ENCODE measurements around the gene AKR1C8. TPM values are rescaled to one million over a fixed set of nuclear protein-coding genes. Genes with fewer than 3 reads are reported as not detected.
"Not testable (repeated sequence)": the region's sequence is repeated elsewhere in the genome, so short reads cannot be mapped to it uniquely, and the experiment has no call there.

AKR1C8 gene
- not detected for polyA plus RNA-seq (2013, experiment 1 of 2)
- not detected for polyA plus RNA-seq (2013, experiment 2 of 2)

DNA sequence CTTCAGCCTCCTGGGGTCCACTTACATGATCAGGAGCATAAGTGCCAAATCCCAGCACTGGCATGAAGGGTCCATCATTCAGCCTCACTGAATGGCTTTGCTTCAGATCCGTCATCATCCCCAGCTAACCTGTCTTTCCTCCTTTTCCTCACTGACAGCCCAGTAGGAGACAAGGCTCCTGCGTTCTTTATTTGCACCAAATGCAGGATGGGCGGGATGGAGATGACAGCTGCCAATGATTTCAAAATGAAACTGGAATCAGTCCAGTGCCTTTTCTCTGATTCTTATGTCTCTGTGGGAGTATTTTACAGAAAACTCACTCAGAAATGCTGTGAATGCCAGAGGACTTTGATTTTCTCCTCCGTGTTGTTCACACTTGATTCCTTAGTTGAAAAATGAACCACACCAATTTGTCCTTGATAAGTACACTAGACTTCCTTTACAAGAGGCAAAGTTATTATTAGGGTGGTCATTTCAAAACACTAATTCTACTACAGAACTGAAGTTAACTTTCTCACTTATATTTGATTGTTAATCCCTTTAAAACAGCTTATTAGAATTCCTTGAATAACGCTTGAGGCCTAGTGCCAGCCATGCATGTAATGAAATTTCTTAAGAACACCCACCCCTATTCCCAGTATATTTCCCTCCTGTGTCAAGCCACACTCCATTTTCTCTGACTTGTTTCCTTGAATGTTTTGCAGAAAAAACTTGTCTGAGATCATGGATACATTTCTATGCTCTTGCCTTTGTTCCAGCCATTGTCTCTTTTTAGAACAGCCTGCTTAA is at the start of gene AKR1C8:
AKR1C8 (minus strand) TSS at position 164 of the 789 bp plus-strand sequence; CDS start at position 118, 46 bp downstream.
- Histone ChIP-seq H3K56ac (ENCODE audit: low read length) (no peak within 1 kb of the TSS), H3K27ac (ENCODE audit: low read depth, low read length) (no peak within 1 kb of the TSS), H3K23ac (ENCODE audit: low read length) (no peak within 1 kb of the TSS), H3K9ac (ENCODE audit: low read length) (no peak within 1 kb of the TSS), H3K79me2 (ENCODE audit: control insufficient read depth, insufficient read depth, low read length) (no peaks in the 10 kb centered on the region), H2BK5ac (ENCODE audit: low read length) (peak within 1 kb of the TSS; percentile 51), H3K4me3 (ENCODE audit: low read length) (no peak within 1 kb of the TSS), H3K27me3 (ENCODE audit: insufficient read depth, low read length, poor library complexity) (no peaks in the 10 kb centered on the region), H3K4me2 (ENCODE audit: low read length) (no peak within 1 kb of the TSS), H3K4ac (ENCODE audit: low read depth, low read length) (no peak within 1 kb of the TSS), H4K5ac (ENCODE audit: low read length) (no peak within 1 kb of the TSS), H2BK120ac (ENCODE audit: low read depth, low read length) (peak within 1 kb of the TSS; percentile 47), H2BK15ac (replicated peaks; ENCODE audit: low read depth) (no peak within 1 kb of the TSS), H3K18ac (ENCODE audit: low read length) (no peak within 1 kb of the TSS), H3K79me1 (ENCODE audit: low read length) (no peaks in the 10 kb centered on the region), H2AK5ac (ENCODE audit: low read length) (no peak within 1 kb of the TSS), H3K4me1 (ENCODE audit: control insufficient read depth, low read depth, low read length) (peaks cover 2% of the 10 kb centered on the region), H4K8ac (ENCODE audit: low read depth, low read length) (no peak within 1 kb of the TSS), H3K36me3 (ENCODE audit: control insufficient read depth, insufficient read depth, low read length) (no peaks in the 10 kb centered on the region)
- WGBS (ENCODE audit: extremely low coverage, insufficient coverage, low lambda C conversion rate) = no CpG with 5 or more reads among the region's 5 CpGs
- DNase-seq = no peak

DNA sequence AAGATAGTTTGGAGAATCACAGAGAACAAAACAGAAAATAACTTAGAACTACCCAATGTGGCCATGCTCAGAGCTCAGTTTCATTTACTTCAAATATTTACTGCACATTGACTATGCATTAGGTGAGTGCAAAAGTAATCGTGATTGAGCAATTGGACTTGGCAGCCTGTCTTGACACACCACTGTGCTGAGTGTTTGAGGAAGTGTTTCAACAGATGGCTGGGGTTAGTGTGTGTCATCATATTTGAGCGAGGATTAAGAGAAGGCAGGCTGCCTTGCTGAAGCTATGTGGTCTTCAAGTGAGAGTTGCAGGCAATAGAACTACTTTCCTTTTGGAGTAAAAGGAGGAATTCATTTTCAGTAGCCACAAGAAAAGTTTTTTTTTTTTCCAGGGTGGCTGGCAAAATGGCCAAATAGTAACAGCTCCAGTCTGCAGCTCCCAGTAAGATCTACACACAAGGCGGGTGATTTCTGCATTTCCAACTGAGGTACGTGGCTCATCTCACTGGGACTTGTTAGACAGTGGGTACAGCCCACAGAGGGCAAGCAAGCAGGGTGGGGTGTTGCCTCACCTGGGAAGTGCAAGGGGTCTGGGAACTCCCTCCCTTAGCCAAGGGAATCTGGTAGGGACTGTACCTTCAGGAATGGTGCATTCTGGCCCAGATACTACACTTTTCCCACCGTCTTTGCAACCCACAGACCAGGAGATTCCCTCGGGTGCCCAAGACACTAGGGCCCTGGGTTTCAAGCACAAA is 49.3 kb upstream of the AKR1C8 start:
- Histone ChIP-seq H3K9ac (ENCODE audit: low read length) (no peak overlapping the region), H3K27me3 (ENCODE audit: insufficient read depth, low read length, poor library complexity) (no peaks in the 10 kb centered on the region), H2BK5ac (ENCODE audit: low read length) (no peak overlapping the region), H3K4me3 (ENCODE audit: low read length) (no peak overlapping the region), H2BK15ac (replicated peaks; ENCODE audit: low read depth) (no peak overlapping the region), H3K79me2 (ENCODE audit: control insufficient read depth, insufficient read depth, low read length) (no peaks in the 10 kb centered on the region), H4K8ac (ENCODE audit: low read depth, low read length) (no peak overlapping the region), H3K23ac (ENCODE audit: low read length) (no peak overlapping the region), H2BK120ac (ENCODE audit: low read depth, low read length) (no peak overlapping the region), H2AK5ac (ENCODE audit: low read length) (no peak overlapping the region), H3K27ac (ENCODE audit: low read depth, low read length) (no peak overlapping the region), H3K4me2 (ENCODE audit: low read length) (no peak overlapping the region), H3K56ac (ENCODE audit: low read length) (no peak overlapping the region), H3K4me1 (ENCODE audit: control insufficient read depth, low read depth, low read length) (no peaks in the 10 kb centered on the region), H3K79me1 (ENCODE audit: low read length) (no peaks in the 10 kb centered on the region), H3K36me3 (ENCODE audit: control insufficient read depth, insufficient read depth, low read length) (no peaks in the 10 kb centered on the region), H3K4ac (ENCODE audit: low read depth, low read length) (no peak overlapping the region), H3K18ac (ENCODE audit: low read length) (no peak overlapping the region), H4K5ac (ENCODE audit: low read length) (no peak overlapping the region)
- no CpG with 5 or more reads among the region's 6 CpGs for WGBS (ENCODE audit: extremely low coverage, insufficient coverage, low lambda C conversion rate)
- DNase-seq = no peak

DNA sequence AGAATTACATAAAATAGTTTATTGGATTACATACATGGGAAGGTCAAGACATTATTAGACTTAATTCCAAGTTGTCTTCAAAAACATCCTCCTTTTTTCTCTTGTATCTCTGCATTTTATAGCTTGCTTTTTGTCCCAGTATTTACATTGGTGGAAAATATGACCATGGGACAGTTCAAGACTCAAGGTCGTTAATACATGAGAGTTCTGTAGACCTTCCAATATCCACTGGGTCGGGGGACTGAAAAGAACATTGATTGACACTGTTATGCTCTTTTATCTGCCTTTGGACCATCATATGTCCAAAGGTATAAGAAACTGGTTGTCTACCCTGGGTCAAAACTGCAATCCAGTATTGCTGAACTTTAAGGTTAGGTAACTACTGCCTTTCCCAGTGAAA is 48.4 kb upstream of the AKR1C8 start:
- no peaks in the 10 kb centered on the region for H3K4me1 ChIP-seq (ENCODE audit: control insufficient read depth, low read depth, low read length)
- no peak for DNase-seq
- no peak overlapping the region for H3K56ac ChIP-seq (ENCODE audit: low read length)
- H2BK15ac ChIP-seq (replicated peaks; ENCODE audit: low read depth) = no peak overlapping the region
- H3K23ac ChIP-seq (ENCODE audit: low read length) = no peak overlapping the region
- H2AK5ac ChIP-seq (ENCODE audit: low read length) = no peak overlapping the region
- no peak overlapping the region for H3K18ac ChIP-seq (ENCODE audit: low read length)
- H2BK120ac ChIP-seq (ENCODE audit: low read depth, low read length) = no peak overlapping the region
- H3K4ac ChIP-seq (ENCODE audit: low read depth, low read length) = no peak overlapping the region
- no peaks in the 10 kb centered on the region for H3K79me2 ChIP-seq (ENCODE audit: control insufficient read depth, insufficient read depth, low read length)
- WGBS (ENCODE audit: extremely low coverage, insufficient coverage, low lambda C conversion rate) = no CpG with 5 or more reads among the region's 2 CpGs
- H3K27ac ChIP-seq (ENCODE audit: low read depth, low read length) = no peak overlapping the region
- H4K5ac ChIP-seq (ENCODE audit: low read length) = no peak overlapping the region
- H3K79me1 ChIP-seq (ENCODE audit: low read length) = no peaks in the 10 kb centered on the region
- H3K4me2 ChIP-seq (ENCODE audit: low read length) = no peak overlapping the region
- no peak overlapping the region for H4K8ac ChIP-seq (ENCODE audit: low read depth, low read length)
- H3K4me3 ChIP-seq (ENCODE audit: low read length) = no peak overlapping the region
- no peak overlapping the region for H3K9ac ChIP-seq (ENCODE audit: low read length)
- H2BK5ac ChIP-seq (ENCODE audit: low read length) = no peak overlapping the region
- no peaks in the 10 kb centered on the region for H3K27me3 ChIP-seq (ENCODE audit: insufficient read depth, low read length, poor library complexity)
- H3K36me3 ChIP-seq (ENCODE audit: control insufficient read depth, insufficient read depth, low read length) = no peaks in the 10 kb centered on the region

DNA sequence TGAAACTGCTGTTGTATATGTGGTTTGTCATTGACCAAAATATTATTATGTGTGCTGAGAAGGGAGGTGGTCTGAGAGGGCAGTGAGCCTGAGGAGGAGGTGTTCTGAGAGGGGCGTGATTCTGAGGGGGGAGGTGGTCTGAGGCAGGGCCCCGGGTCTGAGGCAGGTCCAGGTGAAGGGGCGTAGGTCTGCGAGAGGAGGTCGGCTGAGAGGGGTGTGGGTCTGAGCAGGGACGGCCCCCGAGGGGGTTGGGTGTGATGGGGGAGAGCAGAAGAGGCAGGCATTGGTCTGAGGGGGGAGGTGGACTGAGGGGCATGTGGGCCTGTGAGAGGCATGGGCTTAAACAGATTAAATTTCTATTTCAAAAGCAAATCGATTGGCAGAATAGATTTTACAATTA is 44.1 kb upstream of the AKR1C8 start:
- Histone ChIP-seq H3K9ac (ENCODE audit: low read length) (no peak overlapping the region), H3K4me1 (ENCODE audit: control insufficient read depth, low read depth, low read length) (no peaks in the 10 kb centered on the region), H3K27ac (ENCODE audit: low read depth, low read length) (no peak overlapping the region), H3K56ac (ENCODE audit: low read length) (no peak overlapping the region), H3K4ac (ENCODE audit: low read depth, low read length) (no peak overlapping the region), H3K27me3 (ENCODE audit: insufficient read depth, low read length, poor library complexity) (no peaks in the 10 kb centered on the region), H4K5ac (ENCODE audit: low read length) (no peak overlapping the region), H2AK5ac (ENCODE audit: low read length) (no peak overlapping the region), H3K23ac (ENCODE audit: low read length) (no peak overlapping the region), H2BK5ac (ENCODE audit: low read length) (no peak overlapping the region), H2BK120ac (ENCODE audit: low read depth, low read length) (no peak overlapping the region), H3K36me3 (ENCODE audit: control insufficient read depth, insufficient read depth, low read length) (no peaks in the 10 kb centered on the region), H3K4me3 (ENCODE audit: low read length) (no peak overlapping the region), H3K79me1 (ENCODE audit: low read length) (no peaks in the 10 kb centered on the region), H3K4me2 (ENCODE audit: low read length) (no peak overlapping the region), H2BK15ac (replicated peaks; ENCODE audit: low read depth) (no peak overlapping the region), H3K79me2 (ENCODE audit: control insufficient read depth, insufficient read depth, low read length) (no peaks in the 10 kb centered on the region), H4K8ac (ENCODE audit: low read depth, low read length) (no peak overlapping the region), H3K18ac (ENCODE audit: low read length) (no peak overlapping the region)
- DNase-seq = no peak
- WGBS (ENCODE audit: extremely low coverage, insufficient coverage, low lambda C conversion rate) = no CpG with 5 or more reads among the region's 8 CpGs

DNA sequence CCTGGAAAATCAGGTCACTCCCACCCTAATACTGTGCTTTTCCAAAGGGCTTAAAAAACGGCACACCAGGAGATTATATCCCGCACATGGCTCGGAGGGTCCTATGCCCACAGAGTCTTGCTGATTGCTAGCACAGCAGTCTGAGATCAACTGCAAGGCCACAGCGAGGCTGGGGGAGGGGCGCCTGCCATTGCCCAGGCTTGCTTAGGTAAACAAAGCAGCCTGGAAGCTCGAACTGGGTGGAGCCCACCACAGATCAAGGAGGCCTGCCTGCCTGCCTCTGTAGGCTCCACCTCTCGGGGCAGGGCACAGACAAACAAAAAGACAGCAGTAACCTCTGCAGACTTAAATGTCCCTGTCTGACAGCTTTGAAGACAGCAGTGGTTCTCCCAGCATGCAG is 38.0 kb upstream of the AKR1C8 start:
- not testable (repeated sequence) for H3K4me3 ChIP-seq (ENCODE audit: low read length); H3K23ac ChIP-seq (ENCODE audit: low read length); DNase-seq; H2AK5ac ChIP-seq (ENCODE audit: low read length); H3K79me2 ChIP-seq (ENCODE audit: control insufficient read depth, insufficient read depth, low read length); H3K36me3 ChIP-seq (ENCODE audit: control insufficient read depth, insufficient read depth, low read length); H2BK120ac ChIP-seq (ENCODE audit: low read depth, low read length); H3K18ac ChIP-seq (ENCODE audit: low read length); H3K27ac ChIP-seq (ENCODE audit: low read depth, low read length); H3K27me3 ChIP-seq (ENCODE audit: insufficient read depth, low read length, poor library complexity); H2BK5ac ChIP-seq (ENCODE audit: low read length); H2BK15ac ChIP-seq (replicated peaks; ENCODE audit: low read depth); H4K5ac ChIP-seq (ENCODE audit: low read length); H3K56ac ChIP-seq (ENCODE audit: low read length); H3K79me1 ChIP-seq (ENCODE audit: low read length); H3K9ac ChIP-seq (ENCODE audit: low read length); H3K4ac ChIP-seq (ENCODE audit: low read depth, low read length); H4K8ac ChIP-seq (ENCODE audit: low read depth, low read length); H3K4me1 ChIP-seq (ENCODE audit: control insufficient read depth, low read depth, low read length); H3K4me2 ChIP-seq (ENCODE audit: low read length)
- no CpG with 5 or more reads among the region's 7 CpGs for WGBS (ENCODE audit: extremely low coverage, insufficient coverage, low lambda C conversion rate)
